ENCODE data around the gene LSG1. TPM values are rescaled to one million over a fixed set of nuclear protein-coding genes. Genes with fewer than 3 reads are reported as not detected.
A peak's percentile ranks its signal among the peaks of the same experiment; 100 is the strongest.

LSG1 gene
- total and polyA plus RNA-seq, 2 of the 13 experiments (the other 11 are each of a cell fraction or from before 2014, with no cell fraction given), result 21.4 to 32.1 TPM

- FAIRE-seq (no peak), DNase-seq (ENCODE audit: low spot score) (no peak), ATAC-seq (no peak)
- BruUV-seq (replicated peaks), result no TSS peak
- intact Hi-C loops (cut with micrococcal nuclease; ENCODE audit: unreplicated experiment), result no loop called here
- Histone ChIP-seq H3K36me3 (replicated peaks in 1 of 2; ENCODE audit: control insufficient read depth in 1 of 2, insufficient read depth in 2 of 2, low read length in 2 of 2) (no peaks in the 10 kb centered on the region), H3K4me1 (ENCODE audit: insufficient read depth, low read length) (peaks cover 21% of the 10 kb centered on the region), H3K79me2 (ENCODE audit: insufficient read depth, low read length) (no peaks in the 10 kb centered on the region), H4K20me1 (ENCODE audit: insufficient read depth, low read length) (no peaks in the 10 kb centered on the region), H3K9ac (ENCODE audit: insufficient read depth, low read depth, low read length) (no peak overlapping the region), H3K9me3 (ENCODE audit: low read length) (no peaks in the 10 kb centered on the region), H3K27me3 (ENCODE audit: control insufficient read depth in 1 of 2, insufficient read depth in 2 of 2, low read length in 2 of 2) (no peaks in the 10 kb centered on the region), H3K4me2 (ENCODE audit: low read depth, low read length) (no peak overlapping the region), H3K27ac (ENCODE audit: extremely low read length, insufficient read depth, low read length) (no peak overlapping the region), H2AFZ (ENCODE audit: low read length) (no peak overlapping the region), H3K4me3 (replicated peaks in 1 of 3; ENCODE audit: insufficient read depth in 1 of 3, low read depth in 2 of 3, low read length in 3 of 3) (no peak overlapping the region)
- CTCF ChIA-PET (ENCODE audit: low intra/inter-chr PET ratio, low total read pairs), result no interaction called here
- POLR2A ChIA-PET, result no interaction called here
- in situ Hi-C loops (cut with HindIII; ENCODE audit: extremely low pct_ligation_motif_present, low pct_unique_long_range_greater_than_20kb), result no loop called here
- no peak for TF ChIP-seq ZNF292 (CRISPR knock-in tag; IDR thresholded peaks at IDR 0.05; ENCODE audit: borderline replicate concordance, low read depth)
- 0 out of 2 replicates have a peak, but pooled peaks have one; percentile 14 for TF ChIP-seq ZNF687 (CRISPR knock-in tag; IDR thresholded peaks at IDR 0.05)
- no peak for TF ChIP-seq ZNF768 (CRISPR knock-in tag; IDR thresholded peaks at IDR 0.05)
- no peak for TF ChIP-seq AGO1 (IDR thresholded peaks at IDR 0.05; ENCODE audit: low read depth, low read length, poor library complexity, severe bottlenecking)
- TF ChIP-seq ATRX (CRISPR knock-in tag; IDR thresholded peaks at IDR 0.05; ENCODE audit: borderline replicate concordance), result no peak
- no peak for TF ChIP-seq FOXA3 (CRISPR knock-in tag; IDR thresholded peaks at IDR 0.05)
- TF ChIP-seq FOXO4 (CRISPR knock-in tag; conservative IDR thresholded peaks at IDR 0.05), result no peak
- WGBS (ENCODE audit: low lambda C conversion rate), result 96% methylated on average over 15 of the region's 23 CpGs
Measured at GRCh38 chr3:194618858-194619608, 53.0 kb downstream of the LSG1 start.

Measured in HepG2 (cell line).